WTC11 (cell line): ENCODE measurements around the gene SP110. TPM values are rescaled to one million over a fixed set of nuclear protein-coding genes. Genes with fewer than 3 reads are reported as not detected.
A peak's percentile ranks its signal among the peaks of the same experiment; 100 is the strongest.

ENCODE experiments used
- ATAC-seq: fragments of 200-7000 bp; cut with Tn5 transposase; 2 replicates; pipeline ENCODE4 v1.10.0; 2021; ENCODE audit warnings: mild to moderate bottlenecking, moderate library complexity
- CTCF ChIA-PET: fragments of 300-600 bp; sonication (Branson Sonifier 250); formaldehyde crosslinking; loops from one replicate; lab custom pipeline; 2021; ENCODE audit warnings: antibody characterized with exemption; lab: Charles Lee
- POLR2A ChIA-PET: fragments of 350-600 bp; sonication (Branson Sonifier 250); formaldehyde crosslinking; loops from one replicate; lab custom pipeline; 2021; ENCODE audit warnings: antibody characterized with exemption; lab: Charles Lee
- DNase-seq: peaks from one replicate; pipeline ENCODE4 v3.0.0; 2021; ENCODE audit warnings: low spot score
- H3K27ac Mint-ChIP-seq: 2 replicates; pipeline ENCODE4 v1.8.0; 2021; ENCODE audit warnings: mixed read lengths
- H3K27me3 Mint-ChIP-seq: 2 replicates; pipeline ENCODE4 v1.8.0; 2021; ENCODE audit warnings: low read depth, mild to moderate bottlenecking, moderate library complexity, mixed read lengths
- H3K36me3 Mint-ChIP-seq: 2 replicates; pipeline ENCODE4 v1.8.0; 2021; ENCODE audit warnings: mixed read lengths
- H3K4me1 Mint-ChIP-seq: 2 replicates; pipeline ENCODE4 v1.8.0; 2022; ENCODE audit warnings: mixed read lengths
- H3K4me3 Mint-ChIP-seq: 2 replicates; pipeline ENCODE4 v1.8.0; 2021; ENCODE audit warnings: mild to moderate bottlenecking, moderate library complexity, mixed read lengths
- H3K9me3 Mint-ChIP-seq: 2 replicates; pipeline ENCODE4 v1.8.0; 2021; ENCODE audit warnings: mixed read lengths
- ATF1 ChIP-seq: sonication (generic); formaldehyde crosslinking; IDR thresholded peaks from 2 replicates; pipeline ENCODE4 v1.8.1; 2023; ENCODE audit warnings: mild to moderate bottlenecking, moderate library complexity, missing genetic modification reagents
- CREB1 ChIP-seq: sonication (generic); formaldehyde crosslinking; IDR thresholded peaks from 2 replicates; pipeline ENCODE4 v1.8.0; 2023; ENCODE audit warnings: mild to moderate bottlenecking, missing genetic modification reagents
- ELF4 ChIP-seq: sonication (generic); formaldehyde crosslinking; IDR thresholded peaks from 2 replicates; pipeline ENCODE4 v1.8.1; 2022; ENCODE audit warnings: low read depth, mild to moderate bottlenecking, moderate library complexity, missing genetic modification reagents
- GRHL2 ChIP-seq: fragments of 250-450 bp; sonication (Bioruptor Pico); IDR thresholded peaks from 2 replicates; pipeline ENCODE4 v1.8.0; 2022; ENCODE audit warnings: mild to moderate bottlenecking, moderate library complexity; ENCODE audit not compliant: insufficient replicate concordance, severe bottlenecking
- IRF1 ChIP-seq: sonication (generic); formaldehyde crosslinking; IDR thresholded peaks from 2 replicates; pipeline ENCODE4 v1.8.0; 2023; ENCODE audit warnings: missing genetic modification reagents
- SMAD4 ChIP-seq: sonication (generic); formaldehyde crosslinking; IDR thresholded peaks from 2 replicates; pipeline ENCODE4 v1.8.0; 2022; ENCODE audit warnings: mild to moderate bottlenecking, missing genetic modification reagents
- ZNF232 ChIP-seq: sonication (generic); formaldehyde crosslinking; IDR thresholded peaks from 2 replicates; pipeline ENCODE4 v1.8.0; 2022; ENCODE audit warnings: mild to moderate bottlenecking, missing genetic modification reagents
- ZNF416 ChIP-seq: fragments of 250-450 bp; sonication (Bioruptor Pico); IDR thresholded peaks from 2 replicates; pipeline ENCODE4 v1.9.0; 2021; ENCODE audit warnings: mild to moderate bottlenecking, inconsistent platforms
- total RNA-seq: library from RNA; stranded (reverse); gene quantifications from 3 replicates; pipeline ENCODE4 v1.2.3, GENCODE V29; 2021
- TF ChIP-seq, protein P1 (sequence below): fragments of 250-450 bp; sonication (Bioruptor Pico); IDR thresholded peaks from 2 replicates; pipeline ENCODE4 v1.9.0; 2021; ENCODE audit warnings: mild to moderate bottlenecking, borderline replicate concordance
- TF ChIP-seq, protein P2 (sequence below): sonication (generic); formaldehyde crosslinking; IDR thresholded peaks from 2 replicates; pipeline ENCODE4 v1.8.0; 2023; ENCODE audit warnings: missing genetic modification reagents, mild to moderate bottlenecking, borderline replicate concordance
- TF ChIP-seq, protein P3 (sequence below): sonication (generic); formaldehyde crosslinking; IDR thresholded peaks from 2 replicates; pipeline ENCODE4 v1.8.0; 2022; ENCODE audit warnings: mild to moderate bottlenecking, missing genetic modification reagents
- TF ChIP-seq, protein P4 (sequence below): fragments of 250-450 bp; sonication (Bioruptor Pico); IDR thresholded peaks from 2 replicates; pipeline ENCODE4 v1.9.0; 2021; ENCODE audit warnings: moderate library complexity, mild to moderate bottlenecking, inconsistent platforms, borderline replicate concordance
- TF ChIP-seq, protein P5 (sequence below): fragments of 250-450 bp; sonication (Bioruptor Pico); conservative IDR thresholded peaks from 2 replicates; pipeline ENCODE4 v1.9.0; 2021; ENCODE audit warnings: mild to moderate bottlenecking

SP110 gene
- total RNA-seq, 1 experiment from 2014 or later, result 5.7 TPM

GRCh38 chr2:230140667-230141066, 79.1 kb downstream of the SP110 start:
- Mint-ChIP-seq H3K27me3 (peaks cover 6% of the 10 kb centered on the region; the same call in 1 of the 2 replicates), H3K9me3 (peaks cover 32% of the 10 kb centered on the region), H3K36me3 (peaks cover 30% of the 10 kb centered on the region), H3K4me1 (peaks cover 11% of the 10 kb centered on the region), H3K27ac (peak overlapping the region; percentile 78), H3K4me3 (no peak overlapping the region)
- POLR2A ChIA-PET, result no interaction called here
- ATAC-seq (peak; percentile 96), DNase-seq (peak; percentile 24)
- CTCF ChIA-PET, result no interaction called here
- TF ChIP-seq, protein P1, sequence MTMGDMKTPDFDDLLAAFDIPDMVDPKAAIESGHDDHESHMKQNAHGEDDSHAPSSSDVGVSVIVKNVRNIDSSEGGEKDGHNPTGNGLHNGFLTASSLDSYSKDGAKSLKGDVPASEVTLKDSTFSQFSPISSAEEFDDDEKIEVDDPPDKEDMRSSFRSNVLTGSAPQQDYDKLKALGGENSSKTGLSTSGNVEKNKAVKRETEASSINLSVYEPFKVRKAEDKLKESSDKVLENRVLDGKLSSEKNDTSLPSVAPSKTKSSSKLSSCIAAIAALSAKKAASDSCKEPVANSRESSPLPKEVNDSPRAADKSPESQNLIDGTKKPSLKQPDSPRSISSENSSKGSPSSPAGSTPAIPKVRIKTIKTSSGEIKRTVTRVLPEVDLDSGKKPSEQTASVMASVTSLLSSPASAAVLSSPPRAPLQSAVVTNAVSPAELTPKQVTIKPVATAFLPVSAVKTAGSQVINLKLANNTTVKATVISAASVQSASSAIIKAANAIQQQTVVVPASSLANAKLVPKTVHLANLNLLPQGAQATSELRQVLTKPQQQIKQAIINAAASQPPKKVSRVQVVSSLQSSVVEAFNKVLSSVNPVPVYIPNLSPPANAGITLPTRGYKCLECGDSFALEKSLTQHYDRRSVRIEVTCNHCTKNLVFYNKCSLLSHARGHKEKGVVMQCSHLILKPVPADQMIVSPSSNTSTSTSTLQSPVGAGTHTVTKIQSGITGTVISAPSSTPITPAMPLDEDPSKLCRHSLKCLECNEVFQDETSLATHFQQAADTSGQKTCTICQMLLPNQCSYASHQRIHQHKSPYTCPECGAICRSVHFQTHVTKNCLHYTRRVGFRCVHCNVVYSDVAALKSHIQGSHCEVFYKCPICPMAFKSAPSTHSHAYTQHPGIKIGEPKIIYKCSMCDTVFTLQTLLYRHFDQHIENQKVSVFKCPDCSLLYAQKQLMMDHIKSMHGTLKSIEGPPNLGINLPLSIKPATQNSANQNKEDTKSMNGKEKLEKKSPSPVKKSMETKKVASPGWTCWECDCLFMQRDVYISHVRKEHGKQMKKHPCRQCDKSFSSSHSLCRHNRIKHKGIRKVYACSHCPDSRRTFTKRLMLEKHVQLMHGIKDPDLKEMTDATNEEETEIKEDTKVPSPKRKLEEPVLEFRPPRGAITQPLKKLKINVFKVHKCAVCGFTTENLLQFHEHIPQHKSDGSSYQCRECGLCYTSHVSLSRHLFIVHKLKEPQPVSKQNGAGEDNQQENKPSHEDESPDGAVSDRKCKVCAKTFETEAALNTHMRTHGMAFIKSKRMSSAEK (CRISPR knock-in tag), result 0 out of 2 replicates have a peak, but pooled peaks have one; percentile 31
- no peak for TF ChIP-seq GRHL2 (CRISPR knock-in tag)

DNA sequence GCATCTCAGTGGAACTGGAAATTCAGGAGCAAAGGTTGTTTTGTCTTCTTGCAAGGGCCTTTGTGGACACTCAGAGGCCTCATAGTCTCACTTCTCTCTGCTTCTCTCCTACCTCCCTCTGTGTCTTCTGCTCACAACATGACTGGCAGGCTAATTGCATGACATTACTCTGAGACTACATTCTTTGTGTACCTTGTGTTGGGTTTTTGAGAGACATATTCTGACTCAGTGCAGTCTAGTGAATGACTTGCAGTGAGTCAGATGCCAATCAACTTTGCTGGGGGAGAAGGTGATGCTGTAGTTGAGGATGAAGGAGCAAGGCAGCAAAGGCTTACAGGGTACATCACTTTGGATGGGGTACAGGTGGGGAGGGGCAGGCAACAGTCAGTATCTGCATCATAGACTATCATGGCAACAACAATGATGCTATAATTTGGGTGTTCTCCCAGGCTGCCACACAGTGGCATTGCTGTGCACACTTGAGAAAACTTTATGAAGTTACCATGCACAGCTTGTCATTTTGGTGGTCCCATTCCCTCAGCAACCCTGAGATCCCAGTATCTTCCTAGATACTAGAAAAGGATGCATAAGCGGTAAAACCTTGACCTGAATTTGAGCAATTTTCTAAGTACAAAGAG, 81.8 kb downstream of the SP110 start:
- peaks cover 28% of the 10 kb centered on the region for H3K9me3 Mint-ChIP-seq
- CTCF ChIA-PET, result no interaction called here
- H3K27me3 Mint-ChIP-seq, result peaks cover 6% of the 10 kb centered on the region; the same call in 1 of the 2 replicates
- POLR2A ChIA-PET, result no interaction called here
- H3K27ac Mint-ChIP-seq, result no peak overlapping the region
- peaks cover 30% of the 10 kb centered on the region for H3K36me3 Mint-ChIP-seq
- no peak overlapping the region for H3K4me3 Mint-ChIP-seq
- DNase-seq, result no peak
- ATAC-seq, result no peak
- TF ChIP-seq ZNF232 (CRISPR knock-in tag), result no peak
- TF ChIP-seq, protein P2, sequence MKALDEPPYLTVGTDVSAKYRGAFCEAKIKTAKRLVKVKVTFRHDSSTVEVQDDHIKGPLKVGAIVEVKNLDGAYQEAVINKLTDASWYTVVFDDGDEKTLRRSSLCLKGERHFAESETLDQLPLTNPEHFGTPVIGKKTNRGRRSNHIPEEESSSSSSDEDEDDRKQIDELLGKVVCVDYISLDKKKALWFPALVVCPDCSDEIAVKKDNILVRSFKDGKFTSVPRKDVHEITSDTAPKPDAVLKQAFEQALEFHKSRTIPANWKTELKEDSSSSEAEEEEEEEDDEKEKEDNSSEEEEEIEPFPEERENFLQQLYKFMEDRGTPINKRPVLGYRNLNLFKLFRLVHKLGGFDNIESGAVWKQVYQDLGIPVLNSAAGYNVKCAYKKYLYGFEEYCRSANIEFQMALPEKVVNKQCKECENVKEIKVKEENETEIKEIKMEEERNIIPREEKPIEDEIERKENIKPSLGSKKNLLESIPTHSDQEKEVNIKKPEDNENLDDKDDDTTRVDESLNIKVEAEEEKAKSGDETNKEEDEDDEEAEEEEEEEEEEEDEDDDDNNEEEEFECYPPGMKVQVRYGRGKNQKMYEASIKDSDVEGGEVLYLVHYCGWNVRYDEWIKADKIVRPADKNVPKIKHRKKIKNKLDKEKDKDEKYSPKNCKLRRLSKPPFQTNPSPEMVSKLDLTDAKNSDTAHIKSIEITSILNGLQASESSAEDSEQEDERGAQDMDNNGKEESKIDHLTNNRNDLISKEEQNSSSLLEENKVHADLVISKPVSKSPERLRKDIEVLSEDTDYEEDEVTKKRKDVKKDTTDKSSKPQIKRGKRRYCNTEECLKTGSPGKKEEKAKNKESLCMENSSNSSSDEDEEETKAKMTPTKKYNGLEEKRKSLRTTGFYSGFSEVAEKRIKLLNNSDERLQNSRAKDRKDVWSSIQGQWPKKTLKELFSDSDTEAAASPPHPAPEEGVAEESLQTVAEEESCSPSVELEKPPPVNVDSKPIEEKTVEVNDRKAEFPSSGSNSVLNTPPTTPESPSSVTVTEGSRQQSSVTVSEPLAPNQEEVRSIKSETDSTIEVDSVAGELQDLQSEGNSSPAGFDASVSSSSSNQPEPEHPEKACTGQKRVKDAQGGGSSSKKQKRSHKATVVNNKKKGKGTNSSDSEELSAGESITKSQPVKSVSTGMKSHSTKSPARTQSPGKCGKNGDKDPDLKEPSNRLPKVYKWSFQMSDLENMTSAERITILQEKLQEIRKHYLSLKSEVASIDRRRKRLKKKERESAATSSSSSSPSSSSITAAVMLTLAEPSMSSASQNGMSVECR (CRISPR knock-in tag), result no peak
- TF ChIP-seq IRF1 (CRISPR knock-in tag), result no peak
- no peak for TF ChIP-seq ELF4 (CRISPR knock-in tag)
- TF ChIP-seq, protein P3, sequence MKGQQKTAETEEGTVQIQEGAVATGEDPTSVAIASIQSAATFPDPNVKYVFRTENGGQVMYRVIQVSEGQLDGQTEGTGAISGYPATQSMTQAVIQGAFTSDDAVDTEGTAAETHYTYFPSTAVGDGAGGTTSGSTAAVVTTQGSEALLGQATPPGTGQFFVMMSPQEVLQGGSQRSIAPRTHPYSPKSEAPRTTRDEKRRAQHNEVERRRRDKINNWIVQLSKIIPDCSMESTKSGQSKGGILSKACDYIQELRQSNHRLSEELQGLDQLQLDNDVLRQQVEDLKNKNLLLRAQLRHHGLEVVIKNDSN, result no peak
- no peak for TF ChIP-seq CREB1
- TF ChIP-seq ZNF416, result no peak
- TF ChIP-seq, protein P4, sequence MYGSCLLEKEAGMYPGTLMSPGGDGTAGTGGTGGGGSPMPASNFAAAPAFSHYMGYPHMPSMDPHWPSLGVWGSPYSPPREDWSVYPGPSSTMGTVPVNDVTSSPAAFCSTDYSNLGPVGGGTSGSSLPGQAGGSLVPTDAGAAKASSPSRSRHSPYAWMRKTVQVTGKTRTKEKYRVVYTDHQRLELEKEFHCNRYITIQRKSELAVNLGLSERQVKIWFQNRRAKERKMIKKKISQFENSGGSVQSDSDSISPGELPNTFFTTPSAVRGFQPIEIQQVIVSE (CRISPR knock-in tag), result no peak
- TF ChIP-seq SMAD4 (CRISPR knock-in tag), result no peak
- no peak for TF ChIP-seq ATF1
- TF ChIP-seq, protein P5, sequence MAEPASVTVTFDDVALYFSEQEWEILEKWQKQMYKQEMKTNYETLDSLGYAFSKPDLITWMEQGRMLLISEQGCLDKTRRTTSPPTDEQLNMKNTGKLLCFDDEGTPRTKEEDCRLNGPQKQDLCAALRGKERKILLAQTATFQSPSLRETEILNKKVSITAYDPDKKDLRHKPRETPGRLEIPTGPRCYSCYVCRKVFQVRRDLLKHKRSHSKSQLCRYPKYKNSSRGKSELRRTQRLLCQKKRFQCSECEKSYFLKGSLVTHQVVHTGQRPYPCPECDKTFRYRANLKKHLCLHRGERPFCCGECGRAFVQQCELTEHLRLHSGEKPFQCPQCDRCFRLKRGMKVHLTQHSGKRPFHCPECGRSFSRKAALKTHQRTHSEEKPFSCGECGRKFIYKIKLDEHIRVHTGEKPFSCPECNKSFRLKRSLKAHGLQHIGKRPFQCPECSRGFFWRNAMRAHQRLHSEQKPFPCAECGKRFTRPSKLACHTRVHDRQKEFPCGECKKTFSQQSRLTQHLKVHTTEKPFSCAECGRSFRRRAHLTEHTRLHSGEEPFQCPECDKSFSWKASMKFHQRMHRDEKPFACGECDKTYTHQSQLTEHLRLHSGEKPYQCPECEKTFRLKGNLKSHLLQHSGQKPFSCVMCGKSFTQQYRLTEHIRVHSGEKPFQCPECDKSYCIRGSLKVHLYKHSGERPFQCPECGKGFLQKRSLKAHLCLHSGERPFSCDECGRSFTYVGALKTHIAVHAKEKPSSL (CRISPR knock-in tag), result no peak
- H3K4me1 Mint-ChIP-seq, result peaks cover 11% of the 10 kb centered on the region
